Measurements from ENCODE around the gene NLRP2B. TPM values are rescaled to one million over a fixed set of nuclear protein-coding genes. Genes with fewer than 3 reads are reported as not detected.
"Not testable (repeated sequence)": the region's sequence is repeated elsewhere in the genome, so short reads cannot be mapped to it uniquely, and the experiment has no call there.

The NLRP2B gene
- total RNA-seq (under 1 TPM in 3 of 4 donors, not detected in 1; 0.14 to 0.28 (median 0.16) TPM), polyA plus RNA-seq (not detected)

DNA sequence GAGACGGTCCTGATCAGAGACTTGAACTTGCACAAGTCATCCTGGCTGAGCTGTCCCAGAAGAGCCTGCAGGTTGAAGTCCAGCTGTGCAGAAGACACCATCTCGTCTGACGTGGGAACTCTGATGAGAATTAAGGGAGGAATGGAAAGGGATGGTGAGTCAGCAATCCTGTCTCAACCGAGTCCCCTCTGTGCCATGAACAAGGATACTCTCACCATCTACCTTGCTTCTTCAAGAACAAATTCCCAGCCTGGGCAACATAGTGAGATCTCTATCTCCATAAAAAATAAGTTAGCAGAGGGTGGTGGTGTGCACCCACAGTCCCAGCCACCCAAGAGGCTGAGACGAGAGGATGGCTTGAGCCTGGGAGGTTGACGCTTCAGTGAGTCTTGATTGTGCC is at the start of gene NLRP2B:
NLRP2B (minus strand) TSS at position 101 of the 400 bp plus-strand sequence.
- Histone ChIP-seq H3K4me3 (no peak within 1 kb of the TSS), H3K27ac (no peak within 1 kb of the TSS), H3K4me1 (no peaks in the 10 kb centered on the region), H3K9me3 (no peaks in the 10 kb centered on the region), H3K36me3 (no peaks in the 10 kb centered on the region), H3K27me3 (no peaks in the 10 kb centered on the region)
- intact Hi-C loops (cut with DNase I) = no loop called here
- TF ChIP-seq EP300 (IDR thresholded peaks at IDR 0.05) (no peak), POLR2A (IDR thresholded peaks at IDR 0.05) (no peak), POLR2AphosphoS5 (IDR thresholded peaks at IDR 0.05) (no peak)
- TF ChIP-seq, protein P1, sequence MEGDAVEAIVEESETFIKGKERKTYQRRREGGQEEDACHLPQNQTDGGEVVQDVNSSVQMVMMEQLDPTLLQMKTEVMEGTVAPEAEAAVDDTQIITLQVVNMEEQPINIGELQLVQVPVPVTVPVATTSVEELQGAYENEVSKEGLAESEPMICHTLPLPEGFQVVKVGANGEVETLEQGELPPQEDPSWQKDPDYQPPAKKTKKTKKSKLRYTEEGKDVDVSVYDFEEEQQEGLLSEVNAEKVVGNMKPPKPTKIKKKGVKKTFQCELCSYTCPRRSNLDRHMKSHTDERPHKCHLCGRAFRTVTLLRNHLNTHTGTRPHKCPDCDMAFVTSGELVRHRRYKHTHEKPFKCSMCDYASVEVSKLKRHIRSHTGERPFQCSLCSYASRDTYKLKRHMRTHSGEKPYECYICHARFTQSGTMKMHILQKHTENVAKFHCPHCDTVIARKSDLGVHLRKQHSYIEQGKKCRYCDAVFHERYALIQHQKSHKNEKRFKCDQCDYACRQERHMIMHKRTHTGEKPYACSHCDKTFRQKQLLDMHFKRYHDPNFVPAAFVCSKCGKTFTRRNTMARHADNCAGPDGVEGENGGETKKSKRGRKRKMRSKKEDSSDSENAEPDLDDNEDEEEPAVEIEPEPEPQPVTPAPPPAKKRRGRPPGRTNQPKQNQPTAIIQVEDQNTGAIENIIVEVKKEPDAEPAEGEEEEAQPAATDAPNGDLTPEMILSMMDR (IDR thresholded peaks at IDR 0.05) = no peak
- no peak for DNase-seq
- WGBS, 2 donors = 90 to 93% methylated on average over 6 of the region's 6 CpGs

DNA sequence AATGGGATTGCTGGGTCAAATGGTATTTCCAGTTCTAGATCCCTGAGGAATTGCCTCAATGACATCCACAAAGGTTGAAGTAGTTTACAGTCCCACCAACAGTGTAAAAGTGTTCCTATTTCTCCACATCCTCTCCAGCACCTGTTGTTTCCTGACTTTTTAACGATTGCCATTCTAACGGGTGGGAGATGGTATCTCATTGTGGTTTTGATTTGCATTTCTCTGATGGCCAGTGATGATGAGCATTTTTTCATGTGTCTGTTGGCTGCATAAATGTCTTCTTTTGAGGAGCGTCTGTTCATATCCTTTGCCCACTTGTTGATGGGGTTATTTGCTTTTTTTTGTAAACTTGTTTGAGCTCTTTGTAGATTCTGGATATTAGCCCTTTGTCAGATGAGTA is 45.9 kb upstream of the NLRP2B start:
- H3K4me1 ChIP-seq; DNase-seq; H3K27ac ChIP-seq; H3K9me3 ChIP-seq; H3K4me3 ChIP-seq; H3K36me3 ChIP-seq; intact Hi-C loops (cut with DNase I); H3K27me3 ChIP-seq: not testable (repeated sequence)
- 91 to 92% methylated on average over 3 of the region's 3 CpGs for WGBS, 2 donors

DNA sequence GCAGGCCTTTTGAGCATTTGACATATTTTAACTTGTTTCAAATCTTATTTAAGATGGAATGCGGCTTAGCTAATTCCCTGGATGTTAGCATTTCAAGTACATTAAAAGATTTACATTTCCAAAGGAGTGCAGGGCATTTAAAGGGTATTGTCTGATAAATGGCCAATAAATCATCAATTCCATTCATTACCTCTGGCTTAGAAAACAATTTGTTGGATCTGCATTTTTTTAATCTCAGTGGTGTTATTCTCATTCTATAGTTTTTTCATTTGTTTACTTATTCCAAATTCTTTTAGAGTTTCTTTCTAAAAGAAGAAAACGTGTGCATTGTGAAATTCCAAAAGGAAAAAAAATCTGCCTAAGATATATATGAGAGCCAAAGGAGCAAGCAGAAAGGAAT is 1.3 kb upstream of the NLRP2B start:
- H3K36me3 ChIP-seq = no peaks in the 10 kb centered on the region
- H3K27me3 ChIP-seq = no peaks in the 10 kb centered on the region
- TF ChIP-seq EP300 (IDR thresholded peaks at IDR 0.05) = no peak
- no peak for TF ChIP-seq POLR2A (IDR thresholded peaks at IDR 0.05)
- no peak for TF ChIP-seq POLR2AphosphoS5 (IDR thresholded peaks at IDR 0.05)
- TF ChIP-seq, protein P1 (IDR thresholded peaks at IDR 0.05) = no peak
- H3K9me3 ChIP-seq = no peaks in the 10 kb centered on the region
- H3K4me1 ChIP-seq = no peaks in the 10 kb centered on the region
- WGBS, 2 donors = 55 to 62% methylated on average over 2 of the region's 2 CpGs
- no peak overlapping the region for H3K27ac ChIP-seq
- intact Hi-C loops (cut with DNase I) = no loop called here
- no peak overlapping the region for H3K4me3 ChIP-seq
- no peak for DNase-seq

DNA sequence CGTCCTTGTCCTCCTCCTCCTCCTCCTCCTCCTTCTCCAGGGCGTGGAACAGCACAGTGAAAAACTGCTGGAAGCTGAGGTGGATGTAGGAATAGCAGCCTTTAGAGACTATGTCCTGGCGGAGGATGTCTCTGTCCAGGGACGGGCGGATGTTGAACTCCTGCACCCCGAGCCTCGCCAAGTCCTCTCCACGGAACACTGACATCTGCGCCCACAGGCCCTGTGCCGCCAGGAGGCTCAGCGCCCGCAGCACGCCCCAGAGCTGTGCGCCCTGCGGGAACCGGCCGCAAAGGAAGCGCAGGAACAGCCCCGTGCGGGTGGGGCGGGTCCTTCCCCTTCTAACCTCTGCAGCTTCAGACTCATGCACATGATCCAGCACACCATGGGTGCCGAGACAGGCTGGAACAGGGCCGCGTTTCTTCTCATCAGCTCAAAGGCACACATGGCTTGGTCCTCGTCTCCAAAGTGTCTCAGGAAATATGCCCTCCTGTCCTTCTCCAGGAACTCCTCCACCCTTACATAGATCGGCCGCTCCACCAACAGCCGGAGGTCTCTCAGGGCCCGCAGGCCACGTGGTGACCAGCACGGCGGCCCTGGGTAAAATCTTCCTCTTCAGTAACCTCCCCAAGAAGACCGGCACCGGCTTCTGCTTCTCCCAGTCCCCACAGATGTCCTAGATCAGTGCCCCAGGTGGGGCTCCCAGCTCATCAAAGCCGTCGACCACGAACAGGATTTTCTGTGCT is 1.2 kb downstream of the NLRP2B start:
- Histone ChIP-seq H3K4me1 (no peaks in the 10 kb centered on the region), H3K27me3 (no peaks in the 10 kb centered on the region), H3K27ac (no peak overlapping the region), H3K4me3 (no peak overlapping the region), H3K36me3 (no peaks in the 10 kb centered on the region), H3K9me3 (no peaks in the 10 kb centered on the region)
- WGBS, 2 donors = 95% methylated on average over 37 of the region's 37 CpGs
- intact Hi-C loops (cut with DNase I) = no loop called here
- no peak for TF ChIP-seq EP300 (IDR thresholded peaks at IDR 0.05)
- no peak for TF ChIP-seq POLR2A (IDR thresholded peaks at IDR 0.05)
- TF ChIP-seq, protein P1 (IDR thresholded peaks at IDR 0.05) = no peak
- no peak for TF ChIP-seq POLR2AphosphoS5 (IDR thresholded peaks at IDR 0.05)
- no peak for DNase-seq

DNA sequence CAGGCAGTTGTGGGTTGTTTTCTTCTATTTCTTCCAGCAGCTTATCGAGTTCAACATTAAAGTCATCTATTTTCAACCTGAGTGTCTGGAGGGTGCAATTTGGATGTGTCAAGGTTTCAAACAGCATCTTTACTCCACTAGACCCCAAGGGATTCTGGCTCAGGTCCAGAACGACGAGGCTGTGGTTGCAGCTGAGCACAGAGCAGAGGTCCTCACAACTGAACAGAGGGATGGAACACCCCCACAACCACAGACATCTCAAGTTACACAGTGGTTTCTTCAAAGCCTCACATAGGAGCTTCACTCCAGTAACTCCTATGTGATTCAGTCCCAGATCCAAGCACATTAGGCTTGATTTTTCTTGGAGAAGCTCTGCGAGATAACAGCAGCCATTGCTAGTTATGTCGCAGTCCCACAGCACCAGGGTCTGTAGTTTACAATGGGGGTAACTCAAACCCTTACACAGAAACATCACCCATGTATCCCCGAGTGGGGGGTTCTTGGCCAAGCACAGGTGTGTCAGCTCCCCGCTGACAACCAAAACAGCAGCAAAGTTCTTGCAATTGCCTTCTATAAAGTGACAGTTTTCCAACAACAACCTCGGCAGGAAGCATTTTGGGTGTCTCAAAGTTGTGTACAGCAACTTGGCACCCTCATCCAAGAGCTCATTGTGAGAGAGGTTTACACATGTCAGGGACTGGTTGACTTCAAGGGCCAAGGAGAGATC is 2.8 kb downstream of the NLRP2B start:
- Histone ChIP-seq H3K36me3 (no peaks in the 10 kb centered on the region), H3K4me3 (no peak overlapping the region), H3K4me1 (no peaks in the 10 kb centered on the region), H3K9me3 (no peaks in the 10 kb centered on the region), H3K27ac (no peak overlapping the region), H3K27me3 (no peaks in the 10 kb centered on the region)
- DNase-seq = no peak
- TF ChIP-seq EP300 (IDR thresholded peaks at IDR 0.05) = no peak
- no peak for TF ChIP-seq POLR2A (IDR thresholded peaks at IDR 0.05)
- TF ChIP-seq, protein P1 (IDR thresholded peaks at IDR 0.05) = no peak
- TF ChIP-seq POLR2AphosphoS5 (IDR thresholded peaks at IDR 0.05) = no peak
- intact Hi-C loops (cut with DNase I) = no loop called here
- 79 to 89% methylated on average over 8 of the region's 8 CpGs for WGBS, 2 donors
